ENCODE results near the gene PNLIPRP3. TPM values are rescaled to one million over a fixed set of nuclear protein-coding genes. Genes with fewer than 3 reads are reported as not detected.
A peak's percentile ranks its signal among the peaks of the same experiment; 100 is the strongest.

The PNLIPRP3 gene
- total RNA-seq, 4 donors from 2014 or later: 27.2 to 82.8 (median 45.7) TPM

GRCh38 chr10:116418389-116418788, 9.3 kb upstream of the PNLIPRP3 start:
- peak; percentile 48 to 92 for DNase-seq (ENCODE audit: low spot score in 2 of 2)
- TF ChIP-seq POLR2A (IDR thresholded peaks at IDR 0.05): no peak
- no peak for TF ChIP-seq CTCF (IDR thresholded peaks at IDR 0.05)
- intact Hi-C loops (cut with DNase I; ENCODE audit: low total_unique reads): no loop called here
- no peak overlapping the region for H3K4me3 ChIP-seq (ENCODE audit: low read depth, poor library complexity, severe bottlenecking)
- 22 to 41% methylated on average over 1 of the region's 1 CpG for WGBS, 2 donors

- DNase-seq (ENCODE audit: low spot score in 2 of 2): no peak
- TF ChIP-seq POLR2A (IDR thresholded peaks at IDR 0.05) (no peak), CTCF (IDR thresholded peaks at IDR 0.05) (no peak)
- no peak overlapping the region for H3K4me3 ChIP-seq (ENCODE audit: low read depth, poor library complexity, severe bottlenecking)
- WGBS, 2 donors: 83 to 85% methylated on average over 1 of the region's 1 CpG
- intact Hi-C loops (cut with DNase I; ENCODE audit: low total_unique reads): no loop called here
Observed at GRCh38 chr10:116421815-116422214, 5.8 kb upstream of the PNLIPRP3 start.

GRCh38 chr10:116429288-116429977, 1.8 kb downstream of the PNLIPRP3 start:
- intact Hi-C loops (cut with DNase I; ENCODE audit: low total_unique reads): no loop called here
- no peak for TF ChIP-seq CTCF (IDR thresholded peaks at IDR 0.05)
- TF ChIP-seq POLR2A (IDR thresholded peaks at IDR 0.05): no peak
- 42 to 51% methylated on average over 4 of the region's 4 CpGs for WGBS, 2 donors
- DNase-seq (ENCODE audit: low spot score in 2 of 2): peak in 1 of 2 donors; percentile 43
- H3K4me3 ChIP-seq (ENCODE audit: low read depth, poor library complexity, severe bottlenecking): no peak overlapping the region

GRCh38 chr10:116430288-116430687, 2.6 kb downstream of the PNLIPRP3 start:
- intact Hi-C loops (cut with DNase I; ENCODE audit: low total_unique reads): no loop called here
- 33 to 47% methylated on average over 1 of the region's 1 CpG for WGBS, 2 donors
- no peak for TF ChIP-seq CTCF (IDR thresholded peaks at IDR 0.05)
- TF ChIP-seq POLR2A (IDR thresholded peaks at IDR 0.05): no peak
- no peak overlapping the region for H3K4me3 ChIP-seq (ENCODE audit: low read depth, poor library complexity, severe bottlenecking)
- DNase-seq (ENCODE audit: low spot score in 2 of 2): no peak

- DNase-seq (ENCODE audit: low spot score in 2 of 2): no peak
- intact Hi-C loops (cut with DNase I; ENCODE audit: low total_unique reads): no loop called here
- no peak overlapping the region for H3K4me3 ChIP-seq (ENCODE audit: low read depth, poor library complexity, severe bottlenecking)
- TF ChIP-seq POLR2A (IDR thresholded peaks at IDR 0.05) (no peak), CTCF (IDR thresholded peaks at IDR 0.05) (no peak)
- 46 to 61% methylated on average over 2 of the region's 2 CpGs for WGBS, 2 donors
Observed at GRCh38 chr10:116431598-116431997, 4.0 kb downstream of the PNLIPRP3 start.

Data from lower leg skin (tissue), 4 donors.